SH-SY5Y (cell line): ENCODE measurements around the gene DIP2C.

Experiments used
- GATA2 ChIP-seq: IDR thresholded peaks from 2 replicates; pipeline ENCODE4 v1.6.1; 2011; ENCODE audit warnings: mild to moderate bottlenecking, low read depth, low read length
- GATA3 ChIP-seq: IDR thresholded peaks from 2 replicates; pipeline ENCODE4 v1.6.1; 2011; ENCODE audit warnings: low read depth, mild to moderate bottlenecking, low read length, moderate library complexity

DNA sequence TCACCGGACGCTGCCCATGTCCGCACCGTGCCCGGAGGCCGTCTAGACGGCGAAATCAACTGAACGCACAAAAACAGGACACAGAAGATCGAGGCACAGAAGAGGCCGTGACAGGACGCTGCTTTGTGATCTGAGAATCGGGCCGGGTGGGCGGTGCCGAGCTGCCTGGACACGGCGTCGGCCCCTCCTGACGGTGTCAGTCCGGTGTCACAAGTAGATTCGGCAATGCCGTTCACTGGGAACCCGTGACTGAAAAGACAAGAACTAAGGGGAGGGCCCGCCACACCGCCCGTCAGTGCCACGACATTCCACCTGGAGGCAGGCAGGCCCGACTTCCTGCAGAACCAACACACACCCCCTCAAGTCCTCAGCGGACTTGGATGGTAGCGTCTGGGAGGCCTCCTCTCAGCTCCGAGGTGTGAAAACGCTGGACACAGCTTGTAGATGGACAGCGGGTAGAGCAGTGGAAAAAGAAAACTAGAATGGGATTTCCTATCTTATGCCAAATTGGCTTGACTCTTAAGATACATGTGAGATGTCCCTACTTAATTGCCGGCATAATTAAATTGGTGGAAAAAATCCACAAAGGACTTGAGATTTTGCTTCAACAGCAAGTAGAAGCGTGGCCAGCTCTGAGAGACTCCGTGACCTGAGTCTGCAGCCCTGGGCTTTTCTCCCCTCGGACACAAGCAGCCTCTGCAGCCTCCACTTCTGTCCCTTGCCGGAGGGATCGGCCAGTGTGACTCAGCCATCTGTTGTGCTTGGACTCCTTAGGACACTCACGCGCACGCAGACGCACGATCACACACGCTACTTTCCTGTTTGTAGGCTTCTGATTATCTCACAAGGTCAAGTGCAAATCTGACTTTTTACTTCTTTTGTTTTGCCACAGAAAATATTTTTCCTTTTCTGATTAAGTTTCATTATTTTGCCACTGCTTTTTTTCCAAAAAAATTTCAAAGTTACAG lies 269.0 kb downstream of the DIP2C start:
- no peak for TF ChIP-seq GATA3
- TF ChIP-seq GATA2, result no peak
